SK-N-SH (cell line): Measurements from ENCODE around the gene BEST2.

Experiments
- CTCF ChIP-seq: fragments of 200-600 bp; sonication (generic); IDR thresholded peaks from 2 replicates; pipeline ENCODE4 v1.6.1; 2017; ENCODE audit warnings: antibody characterized with exemption, mild to moderate bottlenecking, moderate library complexity
- EP300 ChIP-seq, 2 experiments: IDR thresholded peaks; 2 replicates each; pipeline versions ENCODE4 v1.4.0 to v1.6.1; 2012; ENCODE audit warnings: borderline replicate concordance in 1 of 2, low read depth in 1 of 2, low read length in 1 of 2
- FOSL2 ChIP-seq: IDR thresholded peaks from 2 replicates; pipeline ENCODE4 v1.4.0; 2012; ENCODE audit warnings: low read depth, mild to moderate bottlenecking, moderate library complexity, borderline replicate concordance
- FOXM1 ChIP-seq: IDR thresholded peaks from 2 replicates; pipeline ENCODE4 v1.4.0; 2012; ENCODE audit warnings: low read depth, mild to moderate bottlenecking
- GATA2 ChIP-seq: sonication (generic); formaldehyde crosslinking; IDR thresholded peaks from 2 replicates; pipeline ENCODE4 v1.5.0; 2020; ENCODE audit warnings: mild to moderate bottlenecking, missing genetic modification reagents
- JUND ChIP-seq: IDR thresholded peaks from 2 replicates; pipeline ENCODE4 v1.4.0; 2012
- MAX ChIP-seq: IDR thresholded peaks from 2 replicates; pipeline ENCODE4 v1.4.0; 2012; ENCODE audit warnings: low read depth
- RFX5 ChIP-seq: IDR thresholded peaks from 2 replicates; pipeline ENCODE4 v1.6.1; 2012; ENCODE audit warnings: mild to moderate bottlenecking, improper control_type of control experiment, low read length
- RXRA ChIP-seq: IDR thresholded peaks from 2 replicates; pipeline ENCODE4 v1.4.0; 2012; ENCODE audit warnings: low read depth, mild to moderate bottlenecking, borderline replicate concordance
- SIN3A ChIP-seq: IDR thresholded peaks from 2 replicates; pipeline ENCODE4 v1.6.1; 2012; ENCODE audit warnings: low read depth, mild to moderate bottlenecking, low read length, moderate library complexity, borderline replicate concordance
- SMC3 ChIP-seq: IDR thresholded peaks from 2 replicates; pipeline ENCODE4 v1.6.1; 2012; ENCODE audit warnings: low read depth, low read length, improper control_type of control experiment
- TAF1 ChIP-seq: IDR thresholded peaks from 2 replicates; pipeline ENCODE4 v1.6.1; 2012; ENCODE audit warnings: low read depth, mild to moderate bottlenecking, low read length, moderate library complexity, borderline replicate concordance
- YY1 ChIP-seq: IDR thresholded peaks from 2 replicates; pipeline ENCODE4 v1.4.0; 2012; ENCODE audit warnings: low read depth, mild to moderate bottlenecking
- ZBTB33 ChIP-seq: IDR thresholded peaks from 2 replicates; pipeline ENCODE4 v1.4.0; 2012; ENCODE audit warnings: low read depth, borderline replicate concordance

- TF ChIP-seq GATA2 (CRISPR knock-in tag) (no peak), RXRA (no peak), YY1 (no peak), MAX (no peak), JUND (no peak), FOXM1 (no peak), CTCF (no peak), EP300 (IDR thresholded peaks at IDR 0.05; ENCODE audit: borderline replicate concordance in 1 of 2, low read depth in 1 of 2, low read length in 1 of 2) (no peak), SIN3A (no peak), TAF1 (no peak), FOSL2 (no peak), RFX5 (no peak), ZBTB33 (no peak), SMC3 (no peak)
These were observed 1.6 kb upstream of the BEST2 start for GRCh38 chr19:12749938-12750521.
